Activated B cell treated with CpG ODN at 0.5 μM for 24 hours (primary cell): ENCODE measurements around the gene AKAP13. TPM values are rescaled to one million over a fixed set of nuclear protein-coding genes. Genes with fewer than 3 reads are reported as not detected.

Source experiments
- ATAC-seq: fragments of 200-7000 bp; cut with Tn5 transposase; one replicate; pipeline ENCODE4 v1.10.0; 2021; ENCODE audit warnings: low read depth, mild to moderate bottlenecking, moderate library complexity
- CTCF ChIA-PET: fragments of 350-600 bp; sonication (Branson Sonifier 250); formaldehyde crosslinking; loops from one replicate; lab custom pipeline; 2021; ENCODE audit warnings: antibody characterized with exemption; lab: Charles Lee
- POLR2A ChIA-PET: fragments of 350-600 bp; sonication (Branson Sonifier 250); formaldehyde crosslinking; loops from one replicate; lab custom pipeline; 2021; ENCODE audit warnings: antibody characterized with exemption; lab: Charles Lee
- DNase-seq: peaks from one replicate; pipeline ENCODE4 v3.0.0; 2022
- H3K27ac Mint-ChIP-seq: one replicate; pipeline ENCODE4 v1.8.0; 2020; ENCODE audit warnings: mixed read lengths
- H3K27me3 Mint-ChIP-seq: one replicate; pipeline ENCODE4 v1.8.0; 2021; ENCODE audit warnings: mixed read lengths
- H3K36me3 Mint-ChIP-seq: one replicate; pipeline ENCODE4 v1.8.0; 2021; ENCODE audit warnings: low read depth, mixed read lengths
- H3K4me1 Mint-ChIP-seq: one replicate; pipeline ENCODE4 v1.8.0; 2021; ENCODE audit warnings: mixed read lengths
- H3K4me3 Mint-ChIP-seq: one replicate; pipeline ENCODE4 v1.8.0; 2020; ENCODE audit warnings: mild to moderate bottlenecking, mixed read lengths
- H3K9me3 Mint-ChIP-seq: one replicate; pipeline ENCODE4 v1.8.0; 2020; ENCODE audit warnings: mixed read lengths
- intact Hi-C: fragments of 100-400 bp; cut with micrococcal nuclease; formaldehyde crosslinking; loops from one replicate; pipeline ENCODE4 v1.15.1; 2024
- total RNA-seq: library from RNA; stranded (reverse); gene quantifications from 2 replicates; pipeline ENCODE4 v1.2.3, GENCODE V29; 2022
- TF ChIP-seq, protein P1 (sequence below): fragments of 200-600 bp; IDR thresholded peaks from one replicate; pipeline ENCODE4 v1.8.0; 2022; ENCODE audit warnings: antibody characterized with exemption, mild to moderate bottlenecking

Gene AKAP13
- total RNA-seq, 1 donor from 2014 or later, result 290 TPM

DNA sequence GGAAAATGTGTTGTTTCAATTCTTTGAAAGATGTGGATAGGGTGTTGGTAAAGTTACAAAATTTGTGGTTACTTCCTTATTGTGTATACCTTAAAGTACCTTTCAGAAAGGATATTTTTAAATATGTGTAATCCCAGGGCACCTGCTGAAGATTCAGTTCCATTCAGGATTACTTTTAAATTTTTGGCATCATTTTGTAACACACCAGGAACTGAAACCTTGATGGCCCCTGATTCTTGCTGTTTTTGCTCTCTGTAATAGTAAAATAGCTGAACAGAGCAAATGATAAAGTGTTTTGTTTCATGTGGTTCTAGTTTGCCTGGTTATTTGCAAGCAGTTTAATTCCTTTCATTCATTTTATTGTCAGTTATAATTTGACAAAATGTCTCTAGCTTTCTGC lies 253.5 kb downstream of the AKAP13 start:
- Mint-ChIP-seq H3K4me1 (peaks cover 25% of the 10 kb centered on the region), H3K9me3 (no peaks in the 10 kb centered on the region), H3K36me3 (peaks cover 44% of the 10 kb centered on the region), H3K4me3 (no peak overlapping the region), H3K27me3 (no peaks in the 10 kb centered on the region), H3K27ac (no peak overlapping the region)
- CTCF ChIA-PET, result no interaction called here
- DNase-seq (no peak), ATAC-seq (no peak)
- POLR2A ChIA-PET, result no interaction called here
- intact Hi-C loops, result no loop called here
- TF ChIP-seq, protein P1, sequence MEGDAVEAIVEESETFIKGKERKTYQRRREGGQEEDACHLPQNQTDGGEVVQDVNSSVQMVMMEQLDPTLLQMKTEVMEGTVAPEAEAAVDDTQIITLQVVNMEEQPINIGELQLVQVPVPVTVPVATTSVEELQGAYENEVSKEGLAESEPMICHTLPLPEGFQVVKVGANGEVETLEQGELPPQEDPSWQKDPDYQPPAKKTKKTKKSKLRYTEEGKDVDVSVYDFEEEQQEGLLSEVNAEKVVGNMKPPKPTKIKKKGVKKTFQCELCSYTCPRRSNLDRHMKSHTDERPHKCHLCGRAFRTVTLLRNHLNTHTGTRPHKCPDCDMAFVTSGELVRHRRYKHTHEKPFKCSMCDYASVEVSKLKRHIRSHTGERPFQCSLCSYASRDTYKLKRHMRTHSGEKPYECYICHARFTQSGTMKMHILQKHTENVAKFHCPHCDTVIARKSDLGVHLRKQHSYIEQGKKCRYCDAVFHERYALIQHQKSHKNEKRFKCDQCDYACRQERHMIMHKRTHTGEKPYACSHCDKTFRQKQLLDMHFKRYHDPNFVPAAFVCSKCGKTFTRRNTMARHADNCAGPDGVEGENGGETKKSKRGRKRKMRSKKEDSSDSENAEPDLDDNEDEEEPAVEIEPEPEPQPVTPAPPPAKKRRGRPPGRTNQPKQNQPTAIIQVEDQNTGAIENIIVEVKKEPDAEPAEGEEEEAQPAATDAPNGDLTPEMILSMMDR, result no peak

DNA sequence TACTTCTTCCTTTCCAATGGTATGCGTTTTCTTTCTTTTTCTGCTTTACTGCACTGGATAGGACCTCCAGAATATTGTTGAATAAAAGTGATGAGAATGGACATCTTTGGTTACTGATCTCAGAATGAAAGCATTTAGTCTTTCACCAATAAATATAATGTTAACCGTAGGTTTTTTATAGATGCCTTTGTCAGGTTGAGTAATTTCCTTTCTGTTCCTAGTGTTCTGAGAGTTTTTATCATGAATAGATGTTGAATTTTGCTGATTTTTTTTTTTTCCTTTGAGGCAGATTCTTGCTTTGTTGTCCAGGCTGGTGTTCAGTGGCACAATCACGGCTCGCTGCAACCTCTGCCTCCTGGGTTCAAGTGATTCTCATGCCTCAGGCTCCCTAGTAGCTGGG lies 255.9 kb downstream of the AKAP13 start:
- ATAC-seq, result no peak

DNA sequence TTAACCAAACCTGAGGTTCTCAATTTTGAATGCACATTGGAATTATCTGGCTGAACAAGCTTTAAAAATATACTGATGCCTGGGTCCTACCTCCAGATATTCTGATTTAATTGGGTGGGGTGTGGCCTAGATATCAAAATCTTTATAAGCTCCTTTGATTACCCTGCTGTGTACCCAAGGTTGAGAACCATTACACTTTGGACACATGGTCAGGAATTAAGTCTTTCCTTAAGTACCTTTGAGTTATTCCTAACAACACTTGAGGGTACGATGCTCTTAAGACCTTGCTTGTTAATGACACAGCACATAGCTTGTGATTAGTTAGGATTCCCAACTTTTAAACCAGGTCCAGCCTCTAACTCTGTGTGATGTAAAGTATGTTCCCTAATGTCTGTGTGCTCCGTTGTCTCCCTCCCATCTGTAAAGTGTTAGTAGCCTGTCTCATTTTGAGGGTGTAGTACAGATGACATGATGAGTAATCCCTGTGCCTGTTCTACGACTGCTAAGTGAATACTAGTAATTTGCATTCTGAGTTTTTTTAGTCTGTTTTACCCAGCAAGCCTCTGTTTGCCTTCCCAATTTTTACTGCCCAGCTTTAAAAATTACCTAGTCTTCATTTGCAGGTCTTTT lies 259.5 kb downstream of the AKAP13 start:
- H3K27ac Mint-ChIP-seq, result no peak overlapping the region
- ATAC-seq (no peak), DNase-seq (no peak)
- ChIA-PET CTCF (no interaction called here), POLR2A (interaction anchor here (0.6 kb wide), 1 partner anchor 28 kb away, joined by 3 read pairs; no protein-coding TSS in a partner anchor)
- intact Hi-C loops, result loop anchor here (10.0 kb wide), 1 partner anchor 45 kb away; no protein-coding TSS in a partner anchor
- H3K4me3 Mint-ChIP-seq, result no peak overlapping the region
- H3K27me3 Mint-ChIP-seq, result no peaks in the 10 kb centered on the region
- peaks cover 17% of the 10 kb centered on the region for H3K4me1 Mint-ChIP-seq
- TF ChIP-seq, protein P1, result no peak
- H3K9me3 Mint-ChIP-seq, result no peaks in the 10 kb centered on the region
- H3K36me3 Mint-ChIP-seq, result peaks cover 68% of the 10 kb centered on the region

More for the DNA sequence above, 255.9 kb downstream of the AKAP13 start:
- Mint-ChIP-seq H3K27ac (peak overlapping the region; percentile 24), H3K9me3 (no peaks in the 10 kb centered on the region), H3K4me3 (no peak overlapping the region), H3K4me1 (peaks cover 24% of the 10 kb centered on the region), H3K27me3 (no peaks in the 10 kb centered on the region), H3K36me3 (peaks cover 50% of the 10 kb centered on the region)
- ChIA-PET CTCF (no interaction called here), POLR2A (interaction anchor here (0.7 kb wide), 1 partner anchor 10 kb away, joined by 5 read pairs; no protein-coding TSS in a partner anchor)
- intact Hi-C loops, result no loop called here
- no peak for DNase-seq
- TF ChIP-seq, protein P1, result no peak

DNA sequence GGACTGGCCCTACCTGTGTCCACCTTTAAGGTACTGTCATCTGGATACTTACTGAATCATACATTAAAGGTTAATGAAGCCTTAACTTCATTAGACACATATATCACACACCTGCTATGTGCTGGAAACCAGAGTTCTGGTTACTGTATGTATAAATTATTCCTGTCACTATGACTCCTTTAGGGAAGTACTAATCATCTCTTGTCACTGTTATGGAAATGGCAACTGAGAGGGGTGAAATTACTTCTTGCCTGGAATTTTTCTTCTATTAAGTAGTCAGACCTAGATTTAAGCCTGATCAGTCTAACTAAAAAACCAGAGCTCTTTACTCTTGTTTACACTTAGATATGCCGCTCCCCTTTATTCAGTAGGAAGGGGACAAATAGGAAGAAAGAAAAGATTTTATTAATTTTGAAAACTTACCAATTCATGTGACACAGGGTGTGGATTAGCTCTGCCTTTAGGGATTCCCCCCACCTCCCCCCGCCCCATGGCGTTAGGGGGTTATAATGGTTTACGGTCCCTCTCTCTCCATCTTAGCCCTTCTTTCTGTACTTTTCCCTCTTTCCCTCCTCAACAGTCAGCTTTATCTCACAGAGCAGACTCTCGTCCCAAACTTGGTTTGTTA lies 261.8 kb downstream of the AKAP13 start:
- DNase-seq, result no peak
- TF ChIP-seq, protein P1, result no peak
- Mint-ChIP-seq H3K27me3 (no peaks in the 10 kb centered on the region), H3K27ac (no peak overlapping the region), H3K4me1 (peaks cover 12% of the 10 kb centered on the region), H3K4me3 (no peak overlapping the region), H3K9me3 (no peaks in the 10 kb centered on the region), H3K36me3 (peaks cover 77% of the 10 kb centered on the region)
- POLR2A ChIA-PET, result interaction anchor here (0.7 kb wide), 2 partner anchors 15 to 64 kb away, joined by 3 to 5 read pairs; no protein-coding TSS in a partner anchor
- no peak for ATAC-seq
- intact Hi-C loops, result loop anchor here (10.0 kb wide), 1 partner anchor 47 kb away; no protein-coding TSS in a partner anchor
- CTCF ChIA-PET, result interaction anchor here (0.5 to 0.9 kb wide), 2 partner anchors 159 to 211 kb away, joined by 3 read pairs; no protein-coding TSS in a partner anchor

DNA sequence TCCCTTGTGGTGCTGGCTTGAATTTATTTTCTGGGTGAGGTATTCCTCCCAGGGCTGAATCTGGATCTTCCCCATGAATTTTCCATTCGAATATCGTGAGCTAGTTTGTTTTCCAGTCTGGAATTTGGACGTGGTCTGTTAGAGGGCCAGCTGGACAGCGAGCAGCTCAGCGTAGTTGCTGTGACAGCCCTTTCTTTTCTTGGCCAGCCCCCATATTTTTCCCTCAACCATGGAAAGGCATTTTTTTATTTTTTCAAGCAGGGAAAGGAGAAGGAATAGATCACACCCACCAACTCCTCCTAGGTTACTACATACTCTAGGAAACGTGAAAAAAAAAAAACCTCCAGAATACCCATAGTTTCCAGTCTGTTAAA lies 262.3 kb downstream of the AKAP13 start:
- DNase-seq, result no peak
- Mint-ChIP-seq H3K27ac (no peak overlapping the region), H3K4me3 (no peak overlapping the region), H3K36me3 (peaks cover 77% of the 10 kb centered on the region), H3K27me3 (no peaks in the 10 kb centered on the region), H3K4me1 (peaks cover 12% of the 10 kb centered on the region), H3K9me3 (no peaks in the 10 kb centered on the region)
- ATAC-seq, result no peak
- intact Hi-C loops, result loop anchor here (10.0 kb wide), 1 partner anchor 48 kb away; no protein-coding TSS in a partner anchor
- ChIA-PET POLR2A (interaction anchor here (0.7 kb wide), 1 partner anchor 15 kb away, joined by 5 read pairs; no protein-coding TSS in a partner anchor), CTCF (interaction anchor here (0.9 kb wide), 1 partner anchor 211 kb away, joined by 3 read pairs; no protein-coding TSS in a partner anchor)
- TF ChIP-seq, protein P1, result no peak
